Large intestine (tissue), 3 donors: Measurements from ENCODE around the gene CHRNA3. TPM values are rescaled to one million over a fixed set of nuclear protein-coding genes. Genes with fewer than 3 reads are reported as not detected.

Source experiments
- DNase-seq, 2 donors: peaks; one replicate each; pipeline versions ENCODE4 v3.0.0 to v3.0.0-alpha.2; 2013
- H3K27ac ChIP-seq: one replicate; pipeline ENCODE4 v1.5.1; 2013; ENCODE audit warnings: low read length
- H3K27me3 ChIP-seq: 2 replicates; pipeline ENCODE4 v1.6.1; 2013; ENCODE audit warnings: low read length; ENCODE audit not compliant: control insufficient read depth, insufficient read depth
- H3K36me3 ChIP-seq: 2 replicates; pipeline ENCODE4 v1.6.1; 2013; ENCODE audit warnings: low read length; ENCODE audit not compliant: control insufficient read depth, insufficient read depth
- H3K4me1 ChIP-seq: one replicate; pipeline ENCODE4 v1.6.1; 2013; ENCODE audit warnings: low read length; ENCODE audit not compliant: control insufficient read depth, insufficient read depth
- H3K4me3 ChIP-seq: one replicate; pipeline ENCODE4 v1.5.1; 2013; ENCODE audit warnings: low read length
- H3K9me3 ChIP-seq: one replicate; pipeline ENCODE4 v1.6.1; 2013; ENCODE audit warnings: mild to moderate bottlenecking, low read depth, low read length, moderate library complexity; ENCODE audit not compliant: control insufficient read depth
- WGBS: methylation state at CpG from one replicate; pipeline ENCODE4 v1.1.5; 2013; ENCODE audit warnings: low lambda C conversion rate; ENCODE audit not compliant: insufficient coverage; 5-methylcytosine and 5-hydroxymethylcytosine counted together
- polyA plus RNA-seq: library from polyadenylated mRNA; unstranded; fragments of 120-200 nt; gene quantifications from one replicate; pipeline ENCODE4 v1.2.1, GENCODE V29; 2013

Gene CHRNA3
- polyA plus RNA-seq, 1 donor: 26.6 TPM

DNA sequence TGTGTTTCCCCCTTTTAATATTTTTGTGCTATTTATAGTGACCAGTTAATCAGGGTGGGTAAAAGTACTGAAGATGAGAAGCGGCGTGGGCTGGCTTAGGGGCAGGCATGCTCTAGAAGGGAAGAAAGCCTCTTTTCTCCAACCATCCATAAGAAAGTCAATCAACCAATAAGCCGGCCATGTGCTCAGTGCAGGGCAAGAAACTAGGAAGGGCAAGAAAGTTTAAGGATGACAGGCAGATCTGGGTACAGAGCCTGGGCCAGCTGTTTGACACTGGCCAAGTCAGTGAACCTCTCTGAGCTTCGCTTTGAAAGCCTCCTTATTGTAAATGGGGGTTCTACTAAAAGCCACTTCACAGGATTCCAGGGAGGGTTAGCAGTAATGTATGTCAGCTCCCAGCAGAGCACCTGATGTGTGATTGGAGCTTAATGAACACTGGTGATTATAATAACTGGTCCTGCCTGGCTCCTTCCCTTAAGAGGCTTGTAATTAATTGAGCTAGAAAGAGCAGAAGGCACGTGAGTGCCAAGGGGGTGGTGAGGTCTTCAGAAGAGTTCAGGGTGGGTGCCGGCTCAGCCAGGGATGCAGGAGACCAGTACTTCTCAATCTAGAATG lies 5.7 kb upstream of the CHRNA3 start:
- no peak overlapping the region for H3K4me3 ChIP-seq
- H3K36me3 ChIP-seq: no peaks in the 10 kb centered on the region
- H3K27ac ChIP-seq: no peak overlapping the region
- DNase-seq: no peak
- H3K27me3 ChIP-seq: peaks cover 24% of the 10 kb centered on the region
- no peaks in the 10 kb centered on the region for H3K9me3 ChIP-seq
- no peaks in the 10 kb centered on the region for H3K4me1 ChIP-seq
- no CpG with 5 or more reads among the region's 6 CpGs for WGBS

- Histone ChIP-seq H3K4me3 (no peak overlapping the region), H3K9me3 (no peaks in the 10 kb centered on the region), H3K4me1 (no peaks in the 10 kb centered on the region), H3K27ac (no peak overlapping the region), H3K27me3 (peaks cover 31% of the 10 kb centered on the region), H3K36me3 (no peaks in the 10 kb centered on the region)
- WGBS: no CpG with 5 or more reads among the region's 12 CpGs
- DNase-seq: no peak
These were observed 4.9 kb upstream of the CHRNA3 start for GRCh38 chr15:78625606-78626280.

- H3K27me3 ChIP-seq: peaks cover 38% of the 10 kb centered on the region
- no peak for DNase-seq
- WGBS: 100% methylated on average over 1 of the region's 17 CpGs
These were observed 4.1 kb upstream of the CHRNA3 start for GRCh38 chr15:78624651-78625590.

DNA sequence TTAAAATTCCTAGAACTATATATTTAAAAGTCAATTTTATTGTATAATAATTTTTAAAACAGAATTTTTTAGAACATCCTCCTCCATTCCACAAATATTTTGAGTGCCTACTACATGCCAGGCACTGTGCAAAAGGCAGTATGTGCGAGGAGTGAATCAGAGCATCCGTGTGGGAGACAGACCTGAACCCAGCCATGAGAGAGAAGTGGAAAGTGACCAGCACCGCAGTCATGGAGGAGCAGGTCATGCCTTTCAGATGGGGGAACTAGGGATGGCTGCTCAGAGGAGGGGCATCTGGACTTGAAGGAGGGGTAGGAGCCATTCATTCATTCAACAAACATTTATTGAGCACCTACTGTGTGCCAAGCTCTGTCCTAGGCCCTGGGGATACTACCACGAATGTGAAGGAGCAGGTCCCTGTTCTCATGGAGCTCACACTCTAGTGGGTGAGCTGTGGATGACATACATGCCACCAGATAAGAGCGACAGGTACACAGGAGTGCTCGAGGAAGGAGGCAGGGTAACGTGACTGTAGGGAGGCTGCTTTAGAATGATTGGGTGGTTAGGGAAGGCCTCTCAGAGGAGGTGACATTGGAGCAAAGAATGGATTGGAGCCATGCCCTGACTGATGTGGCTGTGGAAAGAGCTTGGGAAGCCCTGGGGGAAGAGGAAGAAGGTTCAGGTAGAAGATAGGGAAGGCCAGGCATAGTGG lies 3.1 kb upstream of the CHRNA3 start:
- Histone ChIP-seq H3K4me3 (no peak overlapping the region), H3K4me1 (no peaks in the 10 kb centered on the region), H3K36me3 (no peaks in the 10 kb centered on the region), H3K27me3 (peaks cover 48% of the 10 kb centered on the region), H3K27ac (no peak overlapping the region), H3K9me3 (no peaks in the 10 kb centered on the region)
- no peak for DNase-seq
- 100% methylated on average over 1 of the region's 7 CpGs for WGBS

More at GRCh38 chr15:78624651-78625590, 4.1 kb upstream of the CHRNA3 start:
- H3K4me3 ChIP-seq: no peak overlapping the region
- H3K9me3 ChIP-seq: no peaks in the 10 kb centered on the region
- H3K27ac ChIP-seq: no peak overlapping the region
- H3K36me3 ChIP-seq: no peaks in the 10 kb centered on the region
- H3K4me1 ChIP-seq: no peaks in the 10 kb centered on the region

- H3K4me1 ChIP-seq: no peaks in the 10 kb centered on the region
- H3K36me3 ChIP-seq: no peaks in the 10 kb centered on the region
- no peak overlapping the region for H3K4me3 ChIP-seq
- no peak for DNase-seq
- no peaks in the 10 kb centered on the region for H3K9me3 ChIP-seq
- no peak overlapping the region for H3K27ac ChIP-seq
- peaks cover 48% of the 10 kb centered on the region for H3K27me3 ChIP-seq
- WGBS: no CpG with 5 or more reads among the region's 10 CpGs
These were observed 1.1 kb upstream of the CHRNA3 start for GRCh38 chr15:78621810-78622402.

DNA sequence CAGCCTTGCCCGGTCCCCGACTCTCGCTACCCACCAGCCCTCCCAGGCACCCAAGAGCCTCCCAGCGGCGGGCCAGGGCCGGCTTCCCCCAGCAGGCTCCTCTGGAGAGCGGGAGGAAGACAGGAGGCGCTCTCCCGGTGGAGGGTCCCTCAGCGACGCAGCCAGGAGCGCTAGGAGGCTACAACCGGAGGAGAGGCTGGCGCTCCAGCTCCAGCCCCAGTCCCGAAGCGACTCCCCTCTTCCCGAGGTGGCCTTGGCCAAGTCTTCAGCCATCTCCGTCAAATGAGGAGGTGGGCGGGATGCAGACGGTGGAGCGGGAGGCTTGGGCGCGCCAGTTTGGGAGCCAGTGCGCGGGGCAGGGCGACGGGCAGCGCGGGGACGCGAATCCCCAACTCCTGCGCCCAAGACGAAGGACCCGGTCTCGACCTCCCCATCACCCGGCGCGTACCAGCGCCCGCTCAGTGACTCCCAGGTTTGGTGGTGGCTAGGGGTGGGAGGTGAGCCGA lies 722 bp downstream of the CHRNA3 start:
- WGBS: no CpG with 5 or more reads among the region's 41 CpGs
- Histone ChIP-seq H3K27ac (peak overlapping the region; percentile 56), H3K27me3 (peaks cover 46% of the 10 kb centered on the region), H3K4me1 (no peaks in the 10 kb centered on the region), H3K9me3 (no peaks in the 10 kb centered on the region), H3K4me3 (peak overlapping the region; percentile 31), H3K36me3 (no peaks in the 10 kb centered on the region)
- DNase-seq: peak in 1 of 2 donors; percentile 17

- H3K4me3 ChIP-seq: peak overlapping the region; percentile 31
- peak overlapping the region; percentile 56 for H3K27ac ChIP-seq
- H3K9me3 ChIP-seq: no peaks in the 10 kb centered on the region
These were observed 1.5 kb downstream of the CHRNA3 start for GRCh38 chr15:78619022-78619950.

DNA sequence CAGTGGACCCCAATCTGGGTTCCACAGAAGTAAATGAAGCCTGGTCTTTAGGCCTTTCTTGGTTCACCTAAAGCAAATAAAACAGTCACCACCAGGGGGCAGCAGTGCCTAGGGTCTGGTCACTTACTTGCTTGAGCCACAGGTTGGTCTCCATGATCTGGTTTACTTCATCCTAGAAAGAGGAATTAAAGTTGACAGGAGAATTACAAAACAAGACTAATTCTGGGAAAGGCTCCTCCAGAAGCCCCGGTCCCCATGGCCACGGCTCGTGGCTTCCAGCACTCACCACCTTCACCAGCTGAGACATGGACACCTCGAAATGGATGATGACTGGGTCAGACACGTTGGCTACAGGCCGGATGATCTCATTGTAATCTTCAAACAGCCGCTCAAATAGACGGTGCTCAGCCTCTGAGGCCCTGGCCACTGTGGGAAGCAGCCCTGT lies 2.3 kb downstream of the CHRNA3 start:
- Histone ChIP-seq H3K36me3 (no peaks in the 10 kb centered on the region), H3K27ac (peak overlapping the region; percentile 56), H3K4me3 (no peak overlapping the region), H3K9me3 (no peaks in the 10 kb centered on the region), H3K4me1 (no peaks in the 10 kb centered on the region), H3K27me3 (peaks cover 40% of the 10 kb centered on the region)
- no CpG with 5 or more reads among the region's 8 CpGs for WGBS
- DNase-seq: peak; percentile 70 to 79

More at GRCh38 chr15:78619022-78619950, 1.5 kb downstream of the CHRNA3 start:
- no peaks in the 10 kb centered on the region for H3K4me1 ChIP-seq
- WGBS: 17% methylated on average over 1 of the region's 20 CpGs
- peaks cover 46% of the 10 kb centered on the region for H3K27me3 ChIP-seq
- DNase-seq: no peak
- H3K36me3 ChIP-seq: no peaks in the 10 kb centered on the region

- no peak for DNase-seq
- Histone ChIP-seq H3K9me3 (no peaks in the 10 kb centered on the region), H3K27ac (no peak overlapping the region), H3K4me1 (no peaks in the 10 kb centered on the region), H3K4me3 (no peak overlapping the region), H3K36me3 (no peaks in the 10 kb centered on the region), H3K27me3 (peaks cover 38% of the 10 kb centered on the region)
- no CpG with 5 or more reads among the region's 8 CpGs for WGBS
These were observed 2.7 kb downstream of the CHRNA3 start for GRCh38 chr15:78618064-78618463.
